Stimulated activated naive CD8-positive, alpha-beta T cell treated with anti-CD3 and anti-CD28 coated beads, Interleukin-15, amount 100 ng/mL, for 72 hours (primary cell): Measurements from ENCODE around the gene PNMA6E.

Experiments
- ATAC-seq: fragments of 150-1000 bp; cut with Tn5 transposase; 2 replicates; pipeline ENCODE4 v1.10.0; 2021; ENCODE audit warnings: mild to moderate bottlenecking, moderate library complexity
- DNase-seq, 2 donors: peaks; one replicate each; pipeline ENCODE4 v3.0.0; 2021 to 2022
- H3K27ac Mint-ChIP-seq, 2 donors: one replicate each; pipeline ENCODE4 v1.8.0; 2022; ENCODE audit warnings: mild to moderate bottlenecking in 2 of 2, mixed read lengths in 2 of 2, moderate library complexity in 2 of 2
- H3K27me3 Mint-ChIP-seq: one replicate; pipeline ENCODE4 v1.8.0; 2022; ENCODE audit warnings: mixed read lengths
- H3K4me1 Mint-ChIP-seq: one replicate; pipeline ENCODE4 v1.8.0; 2022; ENCODE audit warnings: mild to moderate bottlenecking, mixed read lengths
- H3K4me3 Mint-ChIP-seq, 2 donors: one replicate each; pipeline ENCODE4 v1.8.0; 2022; ENCODE audit warnings: mild to moderate bottlenecking in 2 of 2, mixed read lengths in 2 of 2, moderate library complexity in 1 of 2
- H3K9me3 Mint-ChIP-seq, 2 donors: one replicate each; pipeline ENCODE4 v1.8.0; 2022; ENCODE audit warnings: mixed read lengths in 2 of 2

Gene PNMA6E

GRCh38 chrX:153441981-153442380, 40.8 kb upstream of the PNMA6E start:
- DNase-seq (no peak), ATAC-seq (no peak)
- no peaks in the 10 kb centered on the region for H3K4me1 Mint-ChIP-seq
- H3K9me3 Mint-ChIP-seq: no peaks in the 10 kb centered on the region
- no peak overlapping the region for H3K27ac Mint-ChIP-seq
- no peaks in the 10 kb centered on the region for H3K27me3 Mint-ChIP-seq
- H3K4me3 Mint-ChIP-seq: no peak overlapping the region

GRCh38 chrX:153441296-153441695, 40.1 kb upstream of the PNMA6E start:
- Mint-ChIP-seq H3K4me3 (no peak overlapping the region), H3K27ac (no peak overlapping the region), H3K4me1 (no peaks in the 10 kb centered on the region), H3K27me3 (no peaks in the 10 kb centered on the region), H3K9me3 (no peaks in the 10 kb centered on the region)
- ATAC-seq (no peak), DNase-seq (no peak)

DNA sequence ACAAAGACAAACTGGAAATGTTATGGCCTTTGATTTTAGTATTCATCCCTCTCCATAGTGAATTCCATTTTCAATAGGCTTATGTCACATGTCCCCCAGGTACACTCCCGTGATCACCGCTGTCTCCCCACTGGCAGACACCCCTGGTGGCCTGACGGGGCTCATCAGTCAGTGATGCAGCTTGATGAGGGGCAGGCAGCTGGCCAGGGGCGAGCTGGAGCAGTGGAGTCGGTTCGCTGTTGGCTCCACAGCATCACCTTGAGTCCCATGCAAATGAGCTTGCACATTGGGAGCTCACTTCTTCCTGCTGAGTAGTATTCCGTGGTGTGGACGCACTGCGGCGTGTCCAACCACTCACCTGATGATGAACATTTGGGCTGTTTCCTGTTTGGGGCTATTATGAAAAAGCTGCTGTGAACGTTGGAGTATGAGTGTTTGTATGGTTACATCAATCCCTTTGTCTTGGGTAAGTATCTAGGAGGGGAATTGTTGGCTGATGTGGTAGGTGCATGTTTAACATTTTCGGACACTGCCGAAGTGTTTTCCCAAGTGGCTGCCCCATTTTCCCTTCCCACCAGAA, 39.5 kb upstream of the PNMA6E start:
- H3K27ac Mint-ChIP-seq: no peak overlapping the region
- no peaks in the 10 kb centered on the region for H3K9me3 Mint-ChIP-seq
- DNase-seq (no peak), ATAC-seq (no peak)
- no peaks in the 10 kb centered on the region for H3K27me3 Mint-ChIP-seq
- no peak overlapping the region for H3K4me3 Mint-ChIP-seq
- no peaks in the 10 kb centered on the region for H3K4me1 Mint-ChIP-seq

DNA sequence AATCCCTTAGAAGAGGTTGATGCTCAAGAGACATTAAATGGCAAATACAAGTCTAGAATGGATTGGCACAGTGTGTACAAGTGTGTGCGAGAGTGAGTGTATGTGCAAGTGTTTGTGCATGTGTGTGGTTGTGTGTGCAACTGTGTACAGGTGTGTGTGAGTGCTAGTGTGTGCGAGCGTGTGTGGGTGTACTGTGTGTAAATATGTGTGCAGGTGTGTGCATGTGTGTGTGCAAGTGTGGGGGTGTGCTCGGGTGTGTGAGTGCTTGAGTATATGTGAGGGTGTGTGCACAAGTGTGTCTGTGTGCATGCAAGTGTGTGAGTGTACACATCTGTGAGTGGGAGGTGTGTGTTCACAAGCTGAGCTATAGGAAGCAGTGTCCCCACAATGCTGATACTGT, 38.8 kb upstream of the PNMA6E start:
- Mint-ChIP-seq H3K27ac (no peak overlapping the region), H3K4me3 (no peak overlapping the region), H3K9me3 (no peaks in the 10 kb centered on the region), H3K4me1 (no peaks in the 10 kb centered on the region), H3K27me3 (no peaks in the 10 kb centered on the region)
- ATAC-seq (no peak), DNase-seq (no peak)

DNA sequence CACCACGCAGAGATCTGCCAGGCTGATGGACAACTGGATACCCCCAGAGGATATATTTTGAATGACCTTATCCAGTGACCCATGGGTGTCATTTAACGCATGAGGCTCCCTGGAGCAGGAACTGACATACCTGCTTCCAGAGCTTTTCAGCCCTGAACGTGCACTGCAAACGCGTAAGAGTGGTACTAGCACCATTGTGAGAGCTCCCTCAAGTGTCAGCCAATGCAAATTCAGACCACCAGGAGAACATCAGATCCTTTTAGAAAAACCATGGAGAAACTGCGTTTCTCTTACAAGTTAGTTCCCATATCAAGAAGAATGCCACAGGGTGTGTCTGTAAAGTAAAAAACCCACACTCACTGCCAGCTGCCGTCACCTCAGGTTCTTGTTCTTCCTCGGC, 37.4 kb upstream of the PNMA6E start:
- Mint-ChIP-seq H3K27ac (no peak overlapping the region), H3K4me3 (no peak overlapping the region), H3K4me1 (no peaks in the 10 kb centered on the region), H3K27me3 (no peaks in the 10 kb centered on the region), H3K9me3 (no peaks in the 10 kb centered on the region)
- ATAC-seq (no peak), DNase-seq (no peak)

GRCh38 chrX:153435845-153436244, 34.7 kb upstream of the PNMA6E start:
- H3K27me3 Mint-ChIP-seq: no peaks in the 10 kb centered on the region
- no peaks in the 10 kb centered on the region for H3K4me1 Mint-ChIP-seq
- no peak for ATAC-seq
- no peak overlapping the region for H3K27ac Mint-ChIP-seq
- no peak overlapping the region for H3K4me3 Mint-ChIP-seq
- H3K9me3 Mint-ChIP-seq: no peaks in the 10 kb centered on the region
- DNase-seq: no peak

DNA sequence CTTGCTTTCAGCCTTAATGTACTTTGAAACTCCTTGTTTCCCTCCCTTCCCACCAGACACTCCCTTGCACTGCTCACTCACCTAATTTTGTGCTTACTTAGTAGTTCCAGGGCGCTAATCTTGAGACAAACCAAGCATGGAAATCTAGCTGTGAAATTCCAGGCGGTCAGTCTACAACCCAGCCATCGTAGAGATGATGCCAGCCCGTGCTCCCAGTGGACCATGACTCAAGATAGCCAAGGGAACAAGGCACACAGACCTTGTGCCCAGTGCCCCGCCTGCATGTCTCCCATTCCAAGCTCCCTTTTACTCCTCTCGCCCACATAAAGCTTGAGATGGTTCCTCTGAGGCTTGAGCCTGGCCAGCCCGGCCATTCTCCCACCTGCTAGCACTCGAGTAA, 33.7 kb upstream of the PNMA6E start:
- H3K27ac Mint-ChIP-seq: no peak overlapping the region
- no peak for ATAC-seq
- H3K27me3 Mint-ChIP-seq: no peaks in the 10 kb centered on the region
- H3K4me1 Mint-ChIP-seq: no peaks in the 10 kb centered on the region
- no peaks in the 10 kb centered on the region for H3K9me3 Mint-ChIP-seq
- no peak overlapping the region for H3K4me3 Mint-ChIP-seq
- no peak for DNase-seq

DNA sequence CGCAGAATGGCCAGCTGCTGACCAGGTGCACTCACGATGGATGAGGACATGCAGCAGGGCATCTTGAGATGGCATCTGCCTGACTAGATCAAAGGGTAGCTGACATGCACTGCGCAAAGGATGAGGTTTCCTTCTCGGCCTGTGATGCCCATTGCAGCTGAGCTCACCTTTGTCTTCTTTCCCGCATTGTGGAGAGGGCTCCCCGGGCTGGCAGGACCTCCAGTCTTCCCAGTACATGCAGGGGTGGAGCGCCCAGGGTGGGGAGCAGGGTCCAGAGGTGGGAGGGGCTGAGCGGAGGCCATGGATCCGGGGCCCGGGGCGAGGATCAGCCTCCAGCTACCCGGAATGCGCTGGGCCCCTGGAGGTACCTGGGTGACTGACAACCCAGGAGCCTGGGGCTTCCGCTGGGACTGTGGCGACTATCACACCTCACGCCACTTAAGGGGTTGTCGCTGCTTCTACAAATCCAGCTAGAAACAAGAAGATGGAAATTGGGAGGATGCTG, 32.7 kb upstream of the PNMA6E start:
- Mint-ChIP-seq H3K27ac (no peak overlapping the region), H3K27me3 (no peaks in the 10 kb centered on the region), H3K9me3 (no peaks in the 10 kb centered on the region), H3K4me3 (no peak overlapping the region), H3K4me1 (no peaks in the 10 kb centered on the region)
- ATAC-seq (no peak), DNase-seq (no peak)

DNA sequence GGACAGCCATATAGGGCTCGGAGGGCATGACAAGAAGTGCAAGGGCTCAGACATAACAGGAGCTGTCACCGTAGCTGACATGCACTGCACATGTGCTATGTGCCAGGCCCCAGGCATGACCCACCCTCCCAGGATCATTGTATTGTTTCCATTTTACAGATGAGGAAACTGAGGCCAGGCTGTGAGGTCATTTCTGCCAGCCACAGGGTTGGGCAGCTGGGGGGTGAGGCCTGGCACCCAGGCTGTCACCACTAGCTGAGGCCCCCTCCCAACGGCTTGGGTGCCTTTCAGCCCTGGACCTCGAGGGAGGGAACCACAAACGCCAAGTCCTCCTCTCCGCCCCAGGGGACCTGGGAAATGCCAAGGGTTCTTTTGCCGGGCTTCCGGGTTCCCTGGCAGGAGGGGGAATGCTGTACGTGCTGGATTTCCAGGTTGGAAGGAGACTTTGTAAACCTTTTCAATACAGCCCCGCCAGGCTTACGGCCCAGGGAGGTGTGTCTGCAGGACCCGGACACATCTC, 32.1 kb upstream of the PNMA6E start:
- H3K4me1 Mint-ChIP-seq: no peaks in the 10 kb centered on the region
- no peak overlapping the region for H3K4me3 Mint-ChIP-seq
- ATAC-seq (no peak), DNase-seq (no peak)
- H3K27ac Mint-ChIP-seq: no peak overlapping the region
- H3K9me3 Mint-ChIP-seq: no peaks in the 10 kb centered on the region
- H3K27me3 Mint-ChIP-seq: no peaks in the 10 kb centered on the region

DNA sequence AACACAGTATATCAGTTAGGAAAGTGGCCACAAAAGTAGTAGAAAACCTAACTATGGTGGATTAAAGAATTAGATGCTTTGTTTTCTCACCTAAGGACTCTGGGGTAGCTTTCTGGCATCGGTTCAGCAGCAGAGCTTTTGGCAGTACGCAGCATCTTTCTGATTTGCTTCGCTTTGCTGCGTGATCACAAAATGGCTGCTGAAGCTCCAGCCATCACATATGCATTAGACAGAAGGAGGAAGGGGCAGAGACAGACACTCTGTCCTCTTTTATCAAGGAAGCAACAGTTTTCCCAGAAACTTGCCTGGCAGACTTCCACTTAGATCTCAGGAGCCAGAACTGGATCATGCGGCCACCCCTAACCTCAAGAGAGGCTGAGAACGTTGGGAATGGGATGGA, 29.6 kb upstream of the PNMA6E start:
- DNase-seq (no peak), ATAC-seq (no peak)
- Mint-ChIP-seq H3K27me3 (no peaks in the 10 kb centered on the region), H3K27ac (peak overlapping the region in 1 of 2 donors; percentile 37), H3K9me3 (peaks cover 0 to 7% of the 10 kb centered on the region in 2 donors), H3K4me1 (no peaks in the 10 kb centered on the region), H3K4me3 (no peak overlapping the region)

DNA sequence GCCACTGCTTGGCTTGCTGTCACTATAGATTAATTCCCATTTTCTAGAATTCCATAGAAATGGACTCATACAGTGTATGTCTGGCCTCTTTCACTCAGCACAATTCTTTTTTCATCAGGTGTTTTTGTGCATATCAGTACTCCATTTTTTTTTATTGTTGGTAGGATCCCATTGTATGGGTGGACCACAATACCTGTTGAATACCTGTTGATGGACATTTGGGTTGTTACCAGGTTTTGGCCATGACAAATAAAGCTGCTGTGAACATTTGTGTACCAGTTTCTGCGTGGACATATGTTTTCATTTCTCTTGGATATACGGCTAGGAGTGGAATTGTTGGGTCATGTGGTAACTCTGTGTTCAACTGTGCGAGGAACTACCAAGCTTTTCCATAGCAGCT, 25.1 kb upstream of the PNMA6E start:
- Mint-ChIP-seq H3K27ac (no peak overlapping the region), H3K9me3 (peaks cover 0 to 7% of the 10 kb centered on the region in 2 donors)
- ATAC-seq: no peak

GRCh38 chrX:153423652-153424051, 22.5 kb upstream of the PNMA6E start:
- no peak overlapping the region for H3K4me3 Mint-ChIP-seq
- ATAC-seq (no peak), DNase-seq (no peak)
- no peak overlapping the region for H3K27ac Mint-ChIP-seq
- H3K4me1 Mint-ChIP-seq: no peaks in the 10 kb centered on the region
- H3K27me3 Mint-ChIP-seq: no peaks in the 10 kb centered on the region
- H3K9me3 Mint-ChIP-seq: peaks cover 0 to 7% of the 10 kb centered on the region in 2 donors

More for the DNA sequence above, 25.1 kb upstream of the PNMA6E start:
- no peak for DNase-seq
- Mint-ChIP-seq H3K4me1 (no peaks in the 10 kb centered on the region), H3K27me3 (no peaks in the 10 kb centered on the region), H3K4me3 (no peak overlapping the region)

DNA sequence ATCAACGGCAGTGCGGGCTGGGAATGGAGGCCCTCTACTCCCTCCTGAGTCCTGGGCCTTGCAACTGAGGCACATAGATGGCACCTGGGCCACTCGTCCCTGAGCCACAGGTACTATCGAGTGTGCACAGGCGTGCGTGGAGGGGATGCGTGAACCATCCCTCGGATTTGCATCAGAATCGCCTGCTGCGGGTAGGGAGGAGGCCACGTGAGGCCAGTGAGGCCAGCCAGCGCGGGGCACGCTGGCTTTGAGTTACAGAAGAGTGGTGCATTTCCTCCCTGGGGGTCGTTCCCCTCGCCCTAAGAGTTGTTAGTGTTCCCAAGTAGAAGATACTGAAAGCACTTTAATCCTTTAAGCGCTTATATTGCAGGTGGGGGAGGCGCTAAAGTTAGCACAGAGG, 20.7 kb upstream of the PNMA6E start:
- no peaks in the 10 kb centered on the region for H3K9me3 Mint-ChIP-seq
- no peak overlapping the region for H3K27ac Mint-ChIP-seq
- H3K27me3 Mint-ChIP-seq: no peaks in the 10 kb centered on the region
- no peak for DNase-seq
- H3K4me1 Mint-ChIP-seq: no peaks in the 10 kb centered on the region
- no peak overlapping the region for H3K4me3 Mint-ChIP-seq
- no peak for ATAC-seq

DNA sequence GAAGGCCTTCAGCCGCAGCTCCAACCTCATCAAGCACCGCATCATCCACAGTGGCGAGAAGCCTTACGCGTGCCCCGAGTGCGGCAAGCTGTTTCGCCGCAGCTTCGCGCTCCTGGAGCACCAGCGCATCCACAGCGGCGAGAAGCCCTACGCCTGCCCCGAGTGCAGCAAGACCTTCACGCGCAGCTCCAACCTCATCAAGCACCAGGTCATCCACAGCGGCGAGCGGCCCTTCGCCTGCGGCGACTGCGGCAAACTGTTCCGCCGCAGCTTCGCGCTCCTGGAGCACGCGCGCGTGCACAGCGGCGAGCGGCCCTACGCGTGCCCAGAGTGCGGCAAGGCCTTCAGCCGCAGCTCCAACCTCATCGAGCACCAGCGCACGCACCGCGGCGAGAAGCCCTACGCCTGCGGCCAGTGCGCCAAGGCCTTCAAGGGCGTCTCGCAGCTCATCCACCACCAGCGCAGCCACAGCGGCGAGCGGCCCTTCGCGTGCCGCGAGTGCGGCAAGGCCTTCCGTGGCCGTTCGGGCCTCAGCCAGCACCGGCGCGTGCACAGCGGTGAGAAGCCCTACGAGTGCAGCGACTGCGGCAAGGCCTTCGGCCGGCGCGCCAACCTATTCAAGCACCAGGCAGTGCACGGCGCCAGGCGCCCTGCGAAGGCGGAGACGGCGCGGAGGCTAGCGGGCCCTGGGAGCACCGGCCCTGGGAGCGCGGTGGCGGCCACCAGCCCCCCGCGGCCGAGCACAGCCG, 19.9 kb upstream of the PNMA6E start:
- no peaks in the 10 kb centered on the region for H3K9me3 Mint-ChIP-seq
- H3K27me3 Mint-ChIP-seq: no peaks in the 10 kb centered on the region
- no peak for ATAC-seq

DNA sequence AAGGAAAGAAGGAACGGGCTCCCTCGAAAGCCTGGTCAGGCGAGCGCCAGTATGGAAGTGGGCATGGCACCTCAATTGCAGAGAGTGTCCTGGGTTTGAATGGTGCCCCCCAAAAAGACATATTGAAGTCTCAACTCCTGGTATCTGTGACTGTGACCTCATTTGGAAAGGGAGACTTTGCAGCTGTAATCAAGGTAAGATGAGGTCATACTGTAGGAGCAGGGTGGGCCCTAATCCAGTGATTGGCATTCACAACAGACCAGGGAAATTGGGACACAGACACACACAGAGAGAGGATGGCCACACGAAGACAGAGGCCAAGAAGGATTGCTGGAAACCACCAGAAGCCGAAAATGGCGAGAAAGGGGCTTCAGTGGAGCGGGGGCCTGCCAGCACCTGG, 16.5 kb upstream of the PNMA6E start:
- Mint-ChIP-seq H3K27ac (no peak overlapping the region), H3K27me3 (no peaks in the 10 kb centered on the region)
- DNase-seq: no peak

More for the DNA sequence above, 19.9 kb upstream of the PNMA6E start:
- Mint-ChIP-seq H3K4me1 (no peaks in the 10 kb centered on the region), H3K4me3 (no peak overlapping the region), H3K27ac (no peak overlapping the region)
- no peak for DNase-seq

DNA sequence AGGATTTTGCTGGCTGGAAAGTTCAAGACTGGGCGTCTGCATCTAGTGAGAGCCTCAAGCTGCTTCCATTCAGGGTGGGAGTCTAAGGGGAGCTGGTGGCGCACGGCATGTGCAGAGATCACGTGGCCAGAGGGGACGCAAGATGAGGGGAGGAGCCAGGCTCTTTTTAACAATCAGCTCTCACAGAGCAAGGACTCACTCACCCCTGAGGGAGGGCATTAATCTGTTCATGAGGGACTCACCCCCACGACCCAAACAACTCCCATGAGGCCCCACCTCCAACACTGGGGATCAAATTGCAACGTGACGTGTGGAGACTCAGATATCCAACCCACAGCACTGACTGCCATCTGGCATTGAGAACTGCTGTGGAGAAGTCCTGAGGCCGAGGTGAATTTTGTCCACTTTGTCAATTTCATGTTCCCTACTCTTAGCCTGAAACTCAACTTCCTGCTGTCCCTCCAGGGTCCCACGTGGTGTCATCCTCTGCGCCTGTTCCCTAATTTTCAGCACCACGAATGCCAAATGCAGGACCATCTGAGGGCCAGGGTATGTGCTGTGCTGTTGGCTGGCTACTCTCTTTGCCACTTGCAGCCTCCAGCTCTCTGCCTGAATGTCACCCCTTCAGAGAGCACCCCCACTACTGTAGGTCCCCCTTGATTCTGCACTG, 15.8 kb upstream of the PNMA6E start:
- ATAC-seq (no peak), DNase-seq (no peak)
- Mint-ChIP-seq H3K27ac (no peak overlapping the region), H3K4me1 (peaks cover 12% of the 10 kb centered on the region), H3K4me3 (no peak overlapping the region), H3K27me3 (peaks cover 6% of the 10 kb centered on the region), H3K9me3 (no peaks in the 10 kb centered on the region)

More for the DNA sequence above, 16.5 kb upstream of the PNMA6E start:
- no peak overlapping the region for H3K4me3 Mint-ChIP-seq
- H3K4me1 Mint-ChIP-seq: peaks cover 5% of the 10 kb centered on the region
- no peak for ATAC-seq
- H3K9me3 Mint-ChIP-seq: no peaks in the 10 kb centered on the region
